NCI-H1436 treated with DMSO at 0.1 percent for 48 hours (cell line): ENCODE results near the gene ABHD16B.
A peak's percentile ranks its signal among the peaks of the same experiment; 100 is the strongest.
"Not testable (repeated sequence)": the region's sequence is repeated elsewhere in the genome, so short reads cannot be mapped to it uniquely, and the experiment has no call there.

ENCODE experiments used
- DNase-seq: peaks from one replicate; lab custom pipeline; 2025; lab: John Stamatoyannopoulos, UW

ABHD16B gene

GRCh38 chr20:63878899-63879663, 17.8 kb downstream of the ABHD16B start:
- no peak for DNase-seq

GRCh38 chr20:63880901-63881300, 19.6 kb downstream of the ABHD16B start:
- DNase-seq: not testable (repeated sequence)

- no peak for DNase-seq
Observed at GRCh38 chr20:63881451-63882226, 20.3 kb downstream of the ABHD16B start.

- DNase-seq: no peak
Observed at GRCh38 chr20:63882257-63883200, 21.2 kb downstream of the ABHD16B start.

GRCh38 chr20:63883201-63883593, 21.9 kb downstream of the ABHD16B start:
- no peak for DNase-seq

- no peak for DNase-seq
Observed at GRCh38 chr20:63884506-63885263, 23.4 kb downstream of the ABHD16B start.

- no peak for DNase-seq
Observed at GRCh38 chr20:63885264-63886053, 24.2 kb downstream of the ABHD16B start.

DNA sequence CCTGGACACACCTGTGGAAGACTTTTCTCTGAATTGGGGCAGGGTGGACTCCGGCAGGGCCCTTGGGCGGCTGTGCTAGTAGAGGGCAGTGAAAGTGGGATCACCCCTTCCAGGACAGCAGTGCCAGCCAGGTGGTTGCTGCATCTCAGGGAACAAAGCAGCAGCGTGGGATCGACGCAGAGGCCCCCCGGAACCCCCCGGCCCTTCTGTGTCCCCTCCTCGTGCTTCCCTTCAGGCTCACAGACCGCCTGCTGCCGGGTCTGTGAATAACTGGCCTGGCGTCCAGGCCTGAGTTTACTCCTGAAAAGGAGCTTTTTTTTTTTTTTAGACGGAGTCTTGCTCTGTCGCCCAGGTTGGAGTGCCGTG, 24.7 kb downstream of the ABHD16B start:
- DNase-seq: no peak

DNA sequence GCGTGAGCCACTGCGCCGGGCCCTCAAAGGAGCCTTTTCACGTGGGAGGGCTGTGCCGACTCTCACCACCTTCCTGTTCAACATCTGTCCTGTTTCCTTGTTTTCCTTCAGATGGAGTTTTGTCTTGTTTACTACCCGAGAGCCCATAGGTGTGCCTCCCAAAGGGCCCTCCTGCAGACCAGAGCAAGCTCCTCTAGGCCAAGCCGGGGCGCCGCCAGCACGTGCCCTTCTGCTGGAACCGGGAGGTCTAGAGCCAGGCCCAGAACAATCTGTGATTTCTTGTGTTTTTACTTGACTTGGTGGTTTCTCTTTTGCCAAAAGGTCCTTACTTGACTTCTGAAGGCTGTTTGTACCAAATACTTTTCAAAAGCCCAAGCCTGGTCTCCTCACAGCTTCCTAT, 25.6 kb downstream of the ABHD16B start:
- DNase-seq: no peak

DNA sequence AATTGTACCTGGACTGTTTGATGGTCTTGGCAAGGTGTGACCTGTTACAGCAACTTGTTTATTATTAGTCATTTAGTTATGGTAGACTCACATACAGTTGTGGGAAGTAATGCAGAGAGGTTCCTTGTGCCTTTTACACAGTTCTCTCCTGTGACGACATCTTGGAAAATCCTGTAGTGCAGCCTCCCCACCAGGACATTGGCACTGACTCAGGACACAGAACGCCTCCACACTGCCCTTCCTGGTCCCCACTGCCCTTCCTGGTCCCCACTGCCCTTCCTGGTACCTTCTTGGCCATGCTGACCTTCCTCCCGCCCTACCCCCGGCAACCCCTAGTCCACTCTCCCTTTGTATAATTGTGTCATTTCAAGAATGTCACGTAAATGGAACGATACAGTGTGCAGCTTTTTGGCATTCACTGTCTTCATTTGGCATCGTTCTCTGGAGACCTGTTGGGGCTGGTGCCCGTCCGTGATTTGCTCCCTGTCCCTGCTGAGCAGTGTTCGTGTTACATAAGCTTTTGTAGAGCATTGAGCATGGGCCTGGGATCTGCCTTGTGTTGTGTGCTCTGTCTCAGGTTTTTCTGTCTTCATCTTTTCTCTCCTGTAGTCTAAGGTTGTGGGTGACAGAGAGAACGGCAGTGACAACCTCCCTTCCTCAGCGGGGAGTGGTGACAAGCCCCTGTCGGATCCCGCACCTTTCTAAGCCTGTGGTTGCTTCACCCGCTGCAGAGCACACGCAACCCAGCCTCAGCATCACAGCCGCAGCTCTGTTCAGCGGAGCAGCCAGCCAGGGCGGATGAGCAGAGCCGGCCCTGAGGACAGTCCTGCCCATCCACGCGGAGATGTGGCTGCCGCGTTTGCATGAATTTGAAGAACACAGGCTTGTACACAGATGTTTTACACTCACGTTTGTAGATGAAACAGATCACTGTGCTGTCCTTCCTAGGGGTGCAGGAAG, 28.2 kb downstream of the ABHD16B start:
- DNase-seq: no peak

DNA sequence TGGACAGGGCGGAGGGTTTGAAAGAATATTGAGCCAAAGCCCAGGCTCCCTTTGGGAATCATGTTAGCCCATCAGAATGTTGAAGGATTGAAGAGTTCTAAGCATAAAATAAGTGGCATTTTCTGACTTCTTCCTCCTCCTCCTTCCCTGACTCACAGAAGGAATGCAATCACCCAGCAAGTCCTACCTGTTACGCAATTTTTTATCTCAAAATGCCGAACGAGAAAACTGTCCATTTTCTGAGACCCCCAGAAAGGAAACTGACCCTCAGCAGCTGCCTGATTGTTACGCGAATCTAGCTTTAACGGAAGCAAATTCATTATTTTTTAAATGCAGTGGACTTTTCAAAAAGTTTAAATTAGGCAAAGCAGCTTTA, 28.9 kb downstream of the ABHD16B start:
- no peak for DNase-seq

GRCh38 chr20:63890616-63891015, 29.3 kb downstream of the ABHD16B start:
- no peak for DNase-seq

DNA sequence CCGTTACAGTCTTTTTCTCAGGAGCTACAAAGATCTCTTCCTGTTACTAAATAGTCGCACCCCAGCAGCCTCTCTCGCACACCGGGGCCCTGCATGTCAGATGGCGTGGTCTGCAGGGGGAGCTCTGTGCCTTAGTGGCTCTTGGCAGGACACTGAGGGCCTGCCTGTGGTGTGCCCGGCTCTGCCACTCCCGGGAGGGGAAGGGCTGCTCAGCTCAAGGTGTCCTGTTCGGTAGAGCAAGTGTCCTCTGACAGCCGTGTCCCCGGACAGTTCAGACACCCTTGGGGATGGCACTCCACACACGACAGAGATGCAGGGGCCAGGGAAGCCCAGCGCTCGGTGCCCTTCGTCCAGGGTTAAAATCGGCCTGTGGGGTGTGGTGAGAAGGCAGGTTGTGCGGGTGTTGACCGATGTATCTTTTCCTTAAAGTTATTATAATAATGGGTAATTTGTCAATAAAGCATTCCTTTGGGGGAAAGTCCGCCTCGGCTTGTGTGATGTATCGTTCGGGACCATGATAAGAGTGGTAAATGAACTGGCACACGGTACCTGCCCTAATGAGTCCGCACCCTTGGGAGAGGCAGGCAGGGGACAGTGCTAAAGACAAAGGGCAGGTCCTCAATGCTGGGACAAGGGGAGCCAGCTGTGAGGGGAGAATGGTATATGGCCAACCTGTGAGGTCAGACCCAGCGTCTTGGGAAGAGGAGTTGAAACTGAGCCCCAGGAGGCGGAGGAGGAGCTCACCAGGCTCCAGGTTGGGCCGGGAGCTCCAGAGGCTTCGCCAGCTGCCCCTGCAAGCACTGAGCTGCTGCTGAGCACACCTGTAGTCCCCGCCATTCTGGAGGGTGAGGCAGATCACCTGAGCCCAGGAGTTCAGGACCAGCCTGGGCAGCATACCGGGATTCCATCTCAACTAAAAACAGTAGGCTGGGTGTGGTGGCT, 30.0 kb downstream of the ABHD16B start:
- no peak for DNase-seq

- DNase-seq: no peak
Observed at GRCh38 chr20:63892402-63892801, 31.1 kb downstream of the ABHD16B start.

DNA sequence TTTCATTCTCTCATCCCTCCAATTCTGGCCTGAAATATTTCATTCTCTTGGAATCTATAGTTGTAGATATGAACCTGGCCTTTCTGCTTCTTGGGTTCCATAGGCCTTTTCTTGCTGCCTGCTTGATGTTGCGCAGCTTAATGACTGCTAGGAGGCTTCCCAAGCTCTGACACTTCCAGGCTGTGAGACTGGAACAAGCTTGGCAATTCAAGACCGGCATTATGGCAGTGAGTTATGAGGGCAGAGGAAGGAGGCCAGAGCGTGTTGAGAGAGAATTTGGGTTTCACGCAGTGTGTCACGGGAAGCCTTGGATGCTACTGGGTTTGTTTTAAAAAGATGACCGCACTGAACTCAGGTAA, 32.7 kb downstream of the ABHD16B start:
- no peak for DNase-seq

- peak; percentile 76 for DNase-seq
Observed at GRCh38 chr20:63894358-63895201, 33.3 kb downstream of the ABHD16B start, which contains the start of gene DNAJC5. DNAJC5 (plus strand) TSS chr20:63895126; CDS start chr20:63928346, 33,220 bp downstream.

DNA sequence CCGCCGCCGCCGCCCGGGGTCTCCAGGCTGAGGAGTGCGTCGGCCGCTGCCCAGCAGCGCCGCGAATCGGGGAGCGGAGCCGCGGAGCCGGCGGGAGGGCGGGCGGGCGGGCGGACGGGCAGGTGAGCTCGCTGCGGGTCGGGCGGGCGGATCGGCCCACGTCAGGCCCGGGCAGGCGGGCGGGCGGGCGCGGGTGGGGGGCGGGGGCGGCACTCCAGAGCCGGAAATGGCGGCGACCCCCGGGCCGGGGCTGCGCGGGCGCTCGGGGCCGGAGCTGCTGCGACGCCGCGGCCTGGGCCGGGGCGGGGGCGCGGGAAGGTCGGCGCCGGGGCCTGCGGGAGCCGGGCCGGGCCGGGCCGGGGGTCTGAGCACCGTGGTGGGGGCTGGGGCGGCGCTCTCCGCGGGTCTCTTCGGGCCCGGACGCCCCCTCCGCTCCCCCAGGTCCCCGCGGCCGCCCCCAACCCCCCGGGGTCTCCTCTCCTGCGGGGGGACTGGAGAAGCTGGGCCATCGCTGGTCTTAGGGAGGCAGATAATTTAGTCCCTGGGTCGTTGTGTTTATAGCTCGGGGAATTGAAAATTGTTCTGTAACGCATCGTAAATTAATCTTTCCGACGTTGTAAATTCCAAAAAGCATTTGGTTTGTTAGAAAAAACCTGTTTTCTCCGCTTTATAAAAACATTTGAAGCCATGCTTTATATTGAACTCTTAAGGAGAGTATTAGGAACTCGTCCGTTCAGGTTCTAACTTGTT, 34.1 kb downstream of the ABHD16B start:
- no peak for DNase-seq
